Measurements from ENCODE around the gene PLEKHG4B. TPM values are rescaled to one million over a fixed set of nuclear protein-coding genes. Genes with fewer than 3 reads are reported as not detected.

The PLEKHG4B gene
- total and polyA plus RNA-seq, 4 donors = under 0.01 to 0.05 (median 0.01) TPM; not detected in 1

DNA sequence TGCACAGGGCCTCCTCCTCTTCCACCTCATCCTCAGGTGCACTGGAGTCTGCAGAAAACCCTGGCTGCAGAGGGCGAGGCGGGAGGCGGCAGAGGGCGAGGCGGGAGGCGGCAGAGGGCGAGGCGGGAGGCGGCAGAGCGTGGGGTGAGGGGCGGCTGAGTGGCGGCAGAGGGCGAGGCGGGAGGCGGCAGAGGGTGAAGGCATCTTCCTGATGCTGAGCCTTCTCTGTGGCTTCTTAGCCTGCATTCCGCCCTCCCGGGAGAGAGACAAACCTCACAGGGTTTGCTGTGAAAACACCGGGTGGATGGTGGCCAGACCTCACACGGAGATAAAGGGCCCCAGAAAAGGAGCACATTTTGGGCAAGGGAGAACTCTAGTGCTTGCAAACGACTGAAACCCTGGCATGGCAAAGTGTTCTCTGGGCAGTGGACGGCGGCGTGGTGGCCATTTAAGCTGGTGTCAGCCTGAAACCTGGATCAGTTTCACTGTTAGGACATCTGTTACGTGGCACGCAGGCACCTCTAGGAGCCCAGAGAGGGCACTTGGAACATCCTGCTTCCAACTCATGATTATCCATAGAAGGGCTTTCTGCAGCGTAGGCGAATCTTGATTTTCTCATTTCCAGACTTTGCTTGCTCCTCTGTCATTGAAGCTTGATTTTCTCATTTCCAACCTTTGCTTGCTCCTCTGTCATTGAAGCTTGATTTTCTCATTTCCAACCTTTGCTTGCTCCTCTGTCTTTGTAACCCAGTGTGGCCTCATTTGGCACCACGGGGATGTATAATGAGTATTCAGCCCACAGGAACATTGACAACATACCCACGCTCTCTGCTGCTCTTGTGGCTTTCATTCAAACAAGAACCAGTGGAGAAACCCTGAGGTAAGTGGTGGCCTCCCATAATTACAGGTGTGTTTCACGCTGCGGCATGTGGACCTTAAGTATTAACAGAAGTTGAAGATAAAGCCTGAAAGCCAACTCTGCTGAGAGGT, 16.3 kb upstream of the PLEKHG4B start:
- peaks cover 0 to 6% (median 0%) of the 10 kb centered on the region in 4 donors for H3K27me3 ChIP-seq (ENCODE audit: control insufficient read depth in 4 of 4, insufficient read depth in 4 of 4, low read length in 3 of 4)
- H3K9me3 ChIP-seq (ENCODE audit: control insufficient read depth in 4 of 4, low read length in 3 of 4) = no peaks in the 10 kb centered on the region
- H3K9ac ChIP-seq (ENCODE audit: low read depth in 1 of 2, low read length in 2 of 2) = no peak overlapping the region
- DNase-seq (ENCODE audit: low spot score) = no peak
- no peaks in the 10 kb centered on the region for H3K4me1 ChIP-seq (ENCODE audit: control insufficient read depth in 4 of 4, insufficient read depth in 4 of 4, low read length in 3 of 4)
- H3K36me3 ChIP-seq (ENCODE audit: control insufficient read depth in 4 of 4, insufficient read depth in 3 of 4, low read depth in 1 of 4, low read length in 3 of 4) = no peaks in the 10 kb centered on the region
- WGBS = 54% methylated on average over 31 of the region's 31 CpGs
- H3K4me3 ChIP-seq (ENCODE audit: low read depth in 1 of 3, low read length in 3 of 3) = no peak overlapping the region
- H3K27ac ChIP-seq (ENCODE audit: low read depth in 1 of 2, low read length in 2 of 2) = no peak overlapping the region
- TF ChIP-seq, protein P1, sequence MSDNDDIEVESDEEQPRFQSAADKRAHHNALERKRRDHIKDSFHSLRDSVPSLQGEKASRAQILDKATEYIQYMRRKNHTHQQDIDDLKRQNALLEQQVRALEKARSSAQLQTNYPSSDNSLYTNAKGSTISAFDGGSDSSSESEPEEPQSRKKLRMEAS (IDR thresholded peaks at IDR 0.05) = no peak
- TF ChIP-seq RXRA (IDR thresholded peaks at IDR 0.05) = no peak
- TF ChIP-seq YY1 (IDR thresholded peaks at IDR 0.05) = no peak
- TF ChIP-seq HNF4A (conservative IDR thresholded peaks at IDR 0.05) = no peak
- TF ChIP-seq, protein P2, sequence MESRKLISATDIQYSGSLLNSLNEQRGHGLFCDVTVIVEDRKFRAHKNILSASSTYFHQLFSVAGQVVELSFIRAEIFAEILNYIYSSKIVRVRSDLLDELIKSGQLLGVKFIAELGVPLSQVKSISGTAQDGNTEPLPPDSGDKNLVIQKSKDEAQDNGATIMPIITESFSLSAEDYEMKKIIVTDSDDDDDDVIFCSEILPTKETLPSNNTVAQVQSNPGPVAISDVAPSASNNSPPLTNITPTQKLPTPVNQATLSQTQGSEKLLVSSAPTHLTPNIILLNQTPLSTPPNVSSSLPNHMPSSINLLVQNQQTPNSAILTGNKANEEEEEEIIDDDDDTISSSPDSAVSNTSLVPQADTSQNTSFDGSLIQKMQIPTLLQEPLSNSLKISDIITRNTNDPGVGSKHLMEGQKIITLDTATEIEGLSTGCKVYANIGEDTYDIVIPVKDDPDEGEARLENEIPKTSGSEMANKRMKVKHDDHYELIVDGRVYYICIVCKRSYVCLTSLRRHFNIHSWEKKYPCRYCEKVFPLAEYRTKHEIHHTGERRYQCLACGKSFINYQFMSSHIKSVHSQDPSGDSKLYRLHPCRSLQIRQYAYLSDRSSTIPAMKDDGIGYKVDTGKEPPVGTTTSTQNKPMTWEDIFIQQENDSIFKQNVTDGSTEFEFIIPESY (IDR thresholded peaks at IDR 0.05) = no peak
- TF ChIP-seq SP1 (IDR thresholded peaks at IDR 0.05) = no peak
- TF ChIP-seq HNF4G (IDR thresholded peaks at IDR 0.05) = no peak
- no peak for TF ChIP-seq FOXA2 (IDR thresholded peaks at IDR 0.05)
- no peak for TF ChIP-seq FOXA1 (IDR thresholded peaks at IDR 0.05)
- no peak for TF ChIP-seq NR2F2 (IDR thresholded peaks at IDR 0.05)
- TF ChIP-seq, protein P3, sequence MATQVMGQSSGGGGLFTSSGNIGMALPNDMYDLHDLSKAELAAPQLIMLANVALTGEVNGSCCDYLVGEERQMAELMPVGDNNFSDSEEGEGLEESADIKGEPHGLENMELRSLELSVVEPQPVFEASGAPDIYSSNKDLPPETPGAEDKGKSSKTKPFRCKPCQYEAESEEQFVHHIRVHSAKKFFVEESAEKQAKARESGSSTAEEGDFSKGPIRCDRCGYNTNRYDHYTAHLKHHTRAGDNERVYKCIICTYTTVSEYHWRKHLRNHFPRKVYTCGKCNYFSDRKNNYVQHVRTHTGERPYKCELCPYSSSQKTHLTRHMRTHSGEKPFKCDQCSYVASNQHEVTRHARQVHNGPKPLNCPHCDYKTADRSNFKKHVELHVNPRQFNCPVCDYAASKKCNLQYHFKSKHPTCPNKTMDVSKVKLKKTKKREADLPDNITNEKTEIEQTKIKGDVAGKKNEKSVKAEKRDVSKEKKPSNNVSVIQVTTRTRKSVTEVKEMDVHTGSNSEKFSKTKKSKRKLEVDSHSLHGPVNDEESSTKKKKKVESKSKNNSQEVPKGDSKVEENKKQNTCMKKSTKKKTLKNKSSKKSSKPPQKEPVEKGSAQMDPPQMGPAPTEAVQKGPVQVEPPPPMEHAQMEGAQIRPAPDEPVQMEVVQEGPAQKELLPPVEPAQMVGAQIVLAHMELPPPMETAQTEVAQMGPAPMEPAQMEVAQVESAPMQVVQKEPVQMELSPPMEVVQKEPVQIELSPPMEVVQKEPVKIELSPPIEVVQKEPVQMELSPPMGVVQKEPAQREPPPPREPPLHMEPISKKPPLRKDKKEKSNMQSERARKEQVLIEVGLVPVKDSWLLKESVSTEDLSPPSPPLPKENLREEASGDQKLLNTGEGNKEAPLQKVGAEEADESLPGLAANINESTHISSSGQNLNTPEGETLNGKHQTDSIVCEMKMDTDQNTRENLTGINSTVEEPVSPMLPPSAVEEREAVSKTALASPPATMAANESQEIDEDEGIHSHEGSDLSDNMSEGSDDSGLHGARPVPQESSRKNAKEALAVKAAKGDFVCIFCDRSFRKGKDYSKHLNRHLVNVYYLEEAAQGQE (IDR thresholded peaks at IDR 0.05) = no peak
- TF ChIP-seq EGR1 (IDR thresholded peaks at IDR 0.05; ENCODE audit: low read depth in 2 of 2) = no peak
- no peak for TF ChIP-seq TAF1 (conservative IDR thresholded peaks at IDR 0.05)
- no peak for TF ChIP-seq JUND (IDR thresholded peaks at IDR 0.05)
- TF ChIP-seq, protein P4, sequence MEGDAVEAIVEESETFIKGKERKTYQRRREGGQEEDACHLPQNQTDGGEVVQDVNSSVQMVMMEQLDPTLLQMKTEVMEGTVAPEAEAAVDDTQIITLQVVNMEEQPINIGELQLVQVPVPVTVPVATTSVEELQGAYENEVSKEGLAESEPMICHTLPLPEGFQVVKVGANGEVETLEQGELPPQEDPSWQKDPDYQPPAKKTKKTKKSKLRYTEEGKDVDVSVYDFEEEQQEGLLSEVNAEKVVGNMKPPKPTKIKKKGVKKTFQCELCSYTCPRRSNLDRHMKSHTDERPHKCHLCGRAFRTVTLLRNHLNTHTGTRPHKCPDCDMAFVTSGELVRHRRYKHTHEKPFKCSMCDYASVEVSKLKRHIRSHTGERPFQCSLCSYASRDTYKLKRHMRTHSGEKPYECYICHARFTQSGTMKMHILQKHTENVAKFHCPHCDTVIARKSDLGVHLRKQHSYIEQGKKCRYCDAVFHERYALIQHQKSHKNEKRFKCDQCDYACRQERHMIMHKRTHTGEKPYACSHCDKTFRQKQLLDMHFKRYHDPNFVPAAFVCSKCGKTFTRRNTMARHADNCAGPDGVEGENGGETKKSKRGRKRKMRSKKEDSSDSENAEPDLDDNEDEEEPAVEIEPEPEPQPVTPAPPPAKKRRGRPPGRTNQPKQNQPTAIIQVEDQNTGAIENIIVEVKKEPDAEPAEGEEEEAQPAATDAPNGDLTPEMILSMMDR (IDR thresholded peaks at IDR 0.05; ENCODE audit: low read depth, low read length, missing input control) = no peak
- TF ChIP-seq, protein P5, sequence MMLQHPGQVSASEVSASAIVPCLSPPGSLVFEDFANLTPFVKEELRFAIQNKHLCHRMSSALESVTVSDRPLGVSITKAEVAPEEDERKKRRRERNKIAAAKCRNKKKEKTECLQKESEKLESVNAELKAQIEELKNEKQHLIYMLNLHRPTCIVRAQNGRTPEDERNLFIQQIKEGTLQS (IDR thresholded peaks at IDR 0.05) = no peak
- no peak for TF ChIP-seq GABPA (IDR thresholded peaks at IDR 0.05 in 1 of 2, conservative IDR thresholded peaks at IDR 0.05 in 1 of 2)
